Activated naive CD8-positive, alpha-beta T cell treated with anti-CD3 and anti-CD28 coated beads, Interleukin-2, amount 10 ng/mL, durations not matched to agents 7 days and 5 days (primary cell): ENCODE data around the gene WWOX. TPM values are rescaled to one million over a fixed set of nuclear protein-coding genes. Genes with fewer than 3 reads are reported as not detected.

Source experiments
- ATAC-seq: fragments of 150-1000 bp; cut with Tn5 transposase; one replicate; pipeline ENCODE4 v1.10.0; 2021; ENCODE audit warnings: low read depth, moderate library complexity
- POLR2A ChIA-PET: fragments of 350-600 bp; sonication (Branson Sonifier 250); formaldehyde crosslinking; loops from one replicate; lab custom pipeline; 2021; ENCODE audit warnings: antibody characterized with exemption; lab: Charles Lee
- DNase-seq: peaks from one replicate; pipeline ENCODE4 v3.0.0; 2021
- H3K27ac Mint-ChIP-seq: one replicate; pipeline ENCODE4 v1.8.0; 2022; ENCODE audit warnings: mild to moderate bottlenecking, mixed read lengths
- H3K27me3 Mint-ChIP-seq: one replicate; pipeline ENCODE4 v1.8.0; 2022; ENCODE audit warnings: mild to moderate bottlenecking, moderate library complexity, mixed read lengths
- H3K36me3 Mint-ChIP-seq: one replicate; pipeline ENCODE4 v1.8.0; 2021; ENCODE audit warnings: mild to moderate bottlenecking, mixed read lengths
- H3K4me1 Mint-ChIP-seq: one replicate; pipeline ENCODE4 v1.8.0; 2021; ENCODE audit warnings: mixed read lengths
- H3K4me3 Mint-ChIP-seq: one replicate; pipeline ENCODE4 v1.8.0; 2022; ENCODE audit warnings: mild to moderate bottlenecking, moderate library complexity, mixed read lengths
- H3K9me3 Mint-ChIP-seq: one replicate; pipeline ENCODE4 v1.8.0; 2021; ENCODE audit warnings: mixed read lengths
- total RNA-seq, 2 experiments: library from RNA; stranded (reverse); gene quantifications; one replicate each; pipeline ENCODE4 v1.2.3, GENCODE V29; 2021

Gene WWOX
- total RNA-seq, 2 experiments from 2014 or later: 26.8 to 27.7 TPM

DNA sequence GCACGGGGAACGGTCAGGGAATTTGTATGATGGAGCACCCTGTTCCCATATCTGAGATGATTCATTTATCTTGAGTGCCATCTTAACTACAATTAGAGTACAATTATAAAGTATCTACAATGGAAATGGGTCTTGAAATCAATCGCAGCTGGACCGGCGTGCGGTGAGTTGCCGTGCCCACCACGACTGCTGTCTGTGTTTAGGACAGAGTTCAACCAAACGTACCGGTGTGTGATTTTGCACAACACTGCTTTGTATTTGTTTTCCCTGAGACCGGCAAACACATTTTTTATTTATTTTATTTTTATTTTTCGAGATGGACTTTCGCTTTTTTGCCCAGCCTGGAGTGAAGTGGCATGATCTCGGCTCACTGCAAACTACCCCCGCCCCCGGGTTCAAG, 457.0 kb downstream of the WWOX start:
- Mint-ChIP-seq H3K9me3 (no peaks in the 10 kb centered on the region), H3K27ac (no peak overlapping the region), H3K4me1 (peaks cover 2% of the 10 kb centered on the region), H3K4me3 (no peak overlapping the region), H3K27me3 (no peaks in the 10 kb centered on the region), H3K36me3 (no peaks in the 10 kb centered on the region)
- DNase-seq: no peak
- ATAC-seq: no peak
- POLR2A ChIA-PET: no interaction called here

DNA sequence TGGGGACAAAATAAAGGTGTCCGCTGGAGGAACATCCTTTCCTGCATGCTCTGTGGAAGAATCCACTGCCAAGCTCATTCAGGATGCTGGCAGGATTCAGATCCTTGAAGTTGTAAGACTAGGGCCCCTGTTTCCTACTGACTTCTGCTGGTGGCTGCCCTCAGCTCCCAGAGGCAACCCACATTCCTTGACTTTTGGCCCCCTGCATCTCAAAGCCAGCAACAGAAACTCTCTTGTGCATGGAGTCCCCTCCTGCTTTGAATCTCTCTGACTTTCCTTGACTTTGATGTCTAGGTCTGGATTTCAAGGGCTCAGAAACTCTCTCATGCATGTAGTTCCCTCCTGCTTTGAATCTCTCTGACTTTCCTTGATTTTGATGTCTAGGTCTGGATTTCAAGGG, 461.5 kb downstream of the WWOX start:
- Mint-ChIP-seq H3K27ac (no peak overlapping the region), H3K36me3 (no peaks in the 10 kb centered on the region), H3K4me3 (no peak overlapping the region), H3K4me1 (no peaks in the 10 kb centered on the region), H3K9me3 (peaks cover 2% of the 10 kb centered on the region), H3K27me3 (no peaks in the 10 kb centered on the region)
- POLR2A ChIA-PET: no interaction called here
- no peak for DNase-seq
- ATAC-seq: no peak

DNA sequence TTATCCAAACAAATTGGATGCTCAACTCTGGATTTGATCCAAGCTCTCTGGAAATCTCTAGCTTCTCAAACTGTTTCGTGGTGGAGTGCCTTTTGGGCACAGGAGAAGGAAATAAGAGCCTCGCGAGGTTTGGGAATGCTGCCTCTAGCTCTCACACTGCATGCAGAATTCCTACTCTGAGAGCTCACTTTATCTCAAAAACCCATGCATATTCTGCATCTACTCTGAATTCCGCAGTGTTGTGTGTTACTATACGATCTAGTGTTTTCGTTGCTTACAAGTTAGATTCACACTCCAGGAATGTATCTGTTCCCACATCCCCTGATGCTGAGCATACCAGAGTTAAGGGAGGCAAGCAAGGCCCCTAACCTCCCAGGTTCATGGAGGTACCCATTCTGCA, 462.7 kb downstream of the WWOX start:
- POLR2A ChIA-PET: interaction anchor here (0.7 kb wide), 1 partner anchor 574 kb away, joined by 3 read pairs; no protein-coding TSS in a partner anchor
- no peaks in the 10 kb centered on the region for H3K36me3 Mint-ChIP-seq
- ATAC-seq: no peak

DNA sequence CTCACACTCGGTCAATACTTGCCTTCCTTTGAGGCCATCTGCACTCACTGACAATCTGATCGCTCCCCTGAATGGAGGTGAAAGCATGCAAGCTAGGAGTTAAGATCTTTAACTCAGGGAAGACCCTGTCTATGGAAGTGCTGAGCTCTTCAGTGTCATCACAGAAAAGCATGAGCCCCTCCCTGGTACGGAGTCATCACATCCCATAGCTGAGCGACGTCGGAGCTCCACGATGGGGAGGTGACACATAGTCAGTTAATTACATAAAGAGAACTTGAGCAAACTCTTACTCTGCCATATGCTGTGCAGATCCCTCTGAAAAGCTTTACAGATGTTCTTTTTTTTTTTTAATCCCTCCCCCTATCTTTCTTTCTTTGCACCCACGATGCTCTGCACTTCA, 463.2 kb downstream of the WWOX start:
- Mint-ChIP-seq H3K27me3 (no peaks in the 10 kb centered on the region), H3K4me3 (no peak overlapping the region), H3K4me1 (peaks cover 8% of the 10 kb centered on the region), H3K27ac (no peak overlapping the region), H3K9me3 (peaks cover 2% of the 10 kb centered on the region), H3K36me3 (no peaks in the 10 kb centered on the region)
- POLR2A ChIA-PET: interaction anchor here (0.7 kb wide), 1 partner anchor 573 kb away, joined by 3 read pairs; no protein-coding TSS in a partner anchor
- DNase-seq: no peak
- no peak for ATAC-seq

More for the DNA sequence above, 462.7 kb downstream of the WWOX start:
- H3K27me3 Mint-ChIP-seq: no peaks in the 10 kb centered on the region
- peaks cover 8% of the 10 kb centered on the region for H3K4me1 Mint-ChIP-seq
- no peak overlapping the region for H3K4me3 Mint-ChIP-seq
- H3K27ac Mint-ChIP-seq: no peak overlapping the region
- no peak for DNase-seq
- H3K9me3 Mint-ChIP-seq: peaks cover 2% of the 10 kb centered on the region

DNA sequence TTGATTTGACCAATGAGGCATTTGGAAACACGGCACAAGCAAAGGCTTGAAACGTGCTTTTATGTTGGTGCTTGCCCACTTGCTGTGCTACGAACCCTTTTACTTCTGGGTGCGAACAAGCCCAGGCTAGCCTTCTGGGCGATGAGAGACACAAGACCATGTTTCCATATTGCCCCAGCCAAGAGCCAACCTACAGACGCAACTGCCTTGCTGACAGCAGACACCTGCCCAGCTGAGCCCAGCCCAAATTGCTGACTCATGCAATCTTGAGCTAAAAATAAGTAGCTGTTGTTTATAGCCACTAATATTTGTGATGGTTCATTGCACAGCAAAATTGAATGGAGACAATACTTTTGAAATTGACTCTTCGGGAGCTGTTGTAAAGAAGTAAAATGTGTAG, 464.5 kb downstream of the WWOX start:
- ATAC-seq (no peak), DNase-seq (no peak)
- peaks cover 2% of the 10 kb centered on the region for H3K9me3 Mint-ChIP-seq
- peaks cover 8% of the 10 kb centered on the region for H3K4me1 Mint-ChIP-seq
- no peak overlapping the region for H3K4me3 Mint-ChIP-seq
- POLR2A ChIA-PET: no interaction called here
- H3K27me3 Mint-ChIP-seq: no peaks in the 10 kb centered on the region
- no peaks in the 10 kb centered on the region for H3K36me3 Mint-ChIP-seq
- H3K27ac Mint-ChIP-seq: no peak overlapping the region

DNA sequence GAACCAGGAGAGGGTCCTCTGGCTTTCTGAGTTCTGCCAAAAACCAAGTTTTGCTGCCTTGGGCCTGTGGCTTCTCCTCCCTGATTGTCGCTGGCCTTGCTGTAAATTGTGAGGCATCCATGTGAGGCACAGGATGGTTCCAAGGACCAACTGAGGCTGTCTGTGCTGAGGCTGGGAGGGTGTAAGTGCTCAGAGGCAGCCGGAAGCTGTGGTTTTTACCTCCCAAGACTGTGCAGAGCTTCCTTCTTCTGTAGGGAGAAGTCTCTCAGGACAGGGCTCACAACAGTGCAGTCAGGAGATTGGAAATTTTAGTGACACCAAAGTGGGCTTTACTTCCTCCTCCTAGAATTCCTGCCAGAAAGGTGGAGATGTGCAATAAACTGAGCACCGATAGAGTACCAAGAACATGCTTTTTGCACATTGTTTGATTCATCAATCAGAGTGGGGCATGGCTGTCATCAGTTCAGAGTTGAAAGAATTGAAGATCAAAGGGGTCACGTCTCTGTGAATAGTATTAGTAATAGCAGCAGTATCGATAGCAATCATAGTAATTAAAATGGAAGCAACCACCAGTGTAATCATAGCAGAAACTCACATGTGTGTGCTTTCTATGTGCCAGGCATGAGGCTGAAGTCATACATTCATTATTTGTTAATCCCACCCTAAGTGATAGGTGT, 467.1 kb downstream of the WWOX start:
- Mint-ChIP-seq H3K27ac (no peak overlapping the region), H3K36me3 (no peaks in the 10 kb centered on the region), H3K9me3 (peaks cover 2% of the 10 kb centered on the region), H3K4me1 (peaks cover 11% of the 10 kb centered on the region), H3K4me3 (no peak overlapping the region), H3K27me3 (no peaks in the 10 kb centered on the region)
- POLR2A ChIA-PET: no interaction called here
- no peak for ATAC-seq
- DNase-seq: no peak

DNA sequence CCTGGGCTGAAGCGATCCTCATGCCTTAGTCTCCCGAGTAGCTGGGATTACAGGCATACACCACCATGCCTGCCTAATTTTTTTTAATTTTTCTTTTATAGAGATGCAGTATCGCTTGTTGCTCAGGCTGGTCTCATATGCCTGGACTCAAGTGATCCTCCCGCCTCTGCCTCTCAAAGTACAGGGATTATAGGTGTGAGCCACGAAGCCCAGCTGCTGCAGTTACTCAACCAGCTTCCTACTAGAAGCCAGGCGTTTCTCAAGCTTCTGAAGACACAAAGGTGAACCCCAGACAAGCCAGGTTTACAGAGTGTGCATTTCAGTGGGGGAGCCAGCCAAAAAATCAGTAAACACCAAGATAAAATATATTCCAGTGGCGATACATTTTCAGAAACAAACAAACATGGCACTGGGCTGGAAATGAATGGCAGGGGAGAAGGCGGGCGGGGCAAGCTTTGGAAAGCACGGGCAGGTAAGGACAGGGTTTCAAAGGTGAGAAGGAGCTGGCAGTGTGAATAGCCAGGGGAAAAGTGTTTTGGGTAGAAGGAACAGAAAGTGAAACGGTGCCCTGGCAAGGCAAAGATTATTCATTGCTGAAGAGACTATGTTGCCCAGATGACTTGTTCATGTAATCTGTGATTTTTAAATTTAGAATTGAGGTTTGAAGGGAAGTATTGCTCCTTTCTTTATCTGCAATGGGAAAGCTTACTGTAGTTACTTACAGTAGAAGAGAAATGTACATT, 471.1 kb downstream of the WWOX start:
- DNase-seq (no peak), ATAC-seq (no peak)
- H3K9me3 Mint-ChIP-seq: peaks cover 2% of the 10 kb centered on the region
- no peak overlapping the region for H3K27ac Mint-ChIP-seq
- H3K4me1 Mint-ChIP-seq: peaks cover 11% of the 10 kb centered on the region
- H3K36me3 Mint-ChIP-seq: no peaks in the 10 kb centered on the region
- no peaks in the 10 kb centered on the region for H3K27me3 Mint-ChIP-seq
- H3K4me3 Mint-ChIP-seq: no peak overlapping the region
- POLR2A ChIA-PET: no interaction called here

DNA sequence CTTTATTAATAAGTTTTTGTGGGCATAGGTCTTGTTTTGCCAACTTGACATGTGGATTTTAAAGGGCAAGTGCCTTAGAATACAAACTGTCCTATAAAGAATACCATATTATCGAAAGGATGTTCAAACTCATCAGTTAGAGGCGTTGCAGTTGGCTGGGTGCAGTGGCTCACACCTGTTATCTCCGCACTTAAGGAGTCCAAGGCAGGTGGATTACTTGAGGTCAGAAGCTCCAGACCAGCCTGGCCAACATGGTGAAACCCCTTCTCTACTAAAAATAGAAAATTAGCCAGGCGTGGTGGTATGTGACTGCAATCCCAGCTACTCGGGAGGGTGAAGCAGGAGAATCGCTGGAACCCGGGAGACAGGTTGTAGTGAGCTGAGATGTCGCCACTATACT, 472.0 kb downstream of the WWOX start:
- no peak for DNase-seq
- no peaks in the 10 kb centered on the region for H3K36me3 Mint-ChIP-seq
- no peaks in the 10 kb centered on the region for H3K27me3 Mint-ChIP-seq
- H3K4me1 Mint-ChIP-seq: peaks cover 7% of the 10 kb centered on the region
- peaks cover 2% of the 10 kb centered on the region for H3K9me3 Mint-ChIP-seq
- no peak overlapping the region for H3K4me3 Mint-ChIP-seq
- no peak for ATAC-seq
- no peak overlapping the region for H3K27ac Mint-ChIP-seq
- POLR2A ChIA-PET: no interaction called here

DNA sequence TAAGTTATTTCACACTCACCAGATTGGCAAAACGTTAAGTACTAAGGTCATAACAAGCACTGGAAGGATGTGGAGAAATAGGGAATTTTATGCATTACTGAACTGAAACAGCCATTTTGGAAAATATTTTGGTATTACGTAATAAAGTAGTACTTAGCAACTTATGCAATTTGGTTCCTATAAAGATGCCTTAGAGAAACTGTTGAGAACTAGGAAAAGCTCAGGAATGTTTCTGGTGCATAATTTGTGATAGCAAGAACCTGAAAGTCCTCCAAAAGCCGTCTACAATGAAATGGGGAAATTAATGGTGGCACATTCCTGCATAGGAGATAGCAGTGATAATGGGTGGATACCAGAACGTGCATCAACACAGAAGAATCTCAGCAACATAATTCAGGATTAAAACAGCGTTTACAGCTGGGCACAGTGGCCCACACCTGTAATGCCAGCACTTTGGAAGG, 472.5 kb downstream of the WWOX start:
- Mint-ChIP-seq H3K9me3 (peaks cover 2% of the 10 kb centered on the region), H3K27ac (no peak overlapping the region), H3K4me3 (no peak overlapping the region), H3K27me3 (no peaks in the 10 kb centered on the region), H3K4me1 (peaks cover 3% of the 10 kb centered on the region), H3K36me3 (no peaks in the 10 kb centered on the region)
- DNase-seq (no peak), ATAC-seq (no peak)
- POLR2A ChIA-PET: no interaction called here

DNA sequence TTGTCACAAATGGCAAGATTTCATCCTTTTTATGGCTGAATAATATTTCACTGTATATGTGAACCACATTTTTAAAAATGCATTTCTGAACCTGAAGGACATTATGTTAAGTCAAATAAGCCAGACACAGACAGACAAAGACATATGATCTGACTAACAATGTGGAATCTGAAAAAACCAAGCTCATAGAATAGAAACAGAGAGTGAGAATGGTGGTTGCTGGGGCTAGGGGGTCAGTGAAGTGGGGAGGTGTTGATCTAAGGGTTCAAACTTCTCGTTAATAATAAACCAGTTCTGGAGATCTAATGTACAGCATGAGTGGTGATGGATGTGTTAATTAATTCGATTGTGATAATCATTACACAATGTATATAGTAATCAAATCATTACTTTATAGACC, 475.1 kb downstream of the WWOX start:
- no peak overlapping the region for H3K4me3 Mint-ChIP-seq
- DNase-seq (no peak), ATAC-seq (no peak)
- POLR2A ChIA-PET: no interaction called here
- H3K27ac Mint-ChIP-seq: no peak overlapping the region
- no peaks in the 10 kb centered on the region for H3K27me3 Mint-ChIP-seq
- H3K4me1 Mint-ChIP-seq: peaks cover 3% of the 10 kb centered on the region
- no peaks in the 10 kb centered on the region for H3K36me3 Mint-ChIP-seq
- H3K9me3 Mint-ChIP-seq: peaks cover 2% of the 10 kb centered on the region

DNA sequence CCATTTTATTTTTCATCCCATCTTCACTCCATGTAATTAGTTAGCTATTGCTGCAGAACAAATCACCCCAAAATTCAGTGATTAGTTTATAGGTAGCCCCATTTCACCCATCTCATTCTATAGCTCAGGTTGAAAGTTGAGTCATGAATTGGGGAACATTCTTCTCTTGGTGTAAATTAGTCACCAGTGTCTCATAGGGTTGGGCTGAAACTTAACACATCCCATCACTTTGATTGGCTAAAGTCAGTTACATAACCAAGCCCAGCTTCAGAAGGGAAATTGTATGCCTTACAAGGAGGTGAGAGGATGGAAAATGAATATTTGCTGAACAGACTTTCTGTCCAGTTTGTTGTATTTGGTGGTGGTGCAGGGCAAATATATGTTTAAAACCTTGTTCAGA, 477.5 kb downstream of the WWOX start:
- ATAC-seq (no peak), DNase-seq (no peak)
- H3K27me3 Mint-ChIP-seq: no peaks in the 10 kb centered on the region
- H3K9me3 Mint-ChIP-seq: peaks cover 1% of the 10 kb centered on the region
- no peaks in the 10 kb centered on the region for H3K36me3 Mint-ChIP-seq
- H3K27ac Mint-ChIP-seq: no peak overlapping the region
- H3K4me1 Mint-ChIP-seq: no peaks in the 10 kb centered on the region
- POLR2A ChIA-PET: no interaction called here
- H3K4me3 Mint-ChIP-seq: no peak overlapping the region

DNA sequence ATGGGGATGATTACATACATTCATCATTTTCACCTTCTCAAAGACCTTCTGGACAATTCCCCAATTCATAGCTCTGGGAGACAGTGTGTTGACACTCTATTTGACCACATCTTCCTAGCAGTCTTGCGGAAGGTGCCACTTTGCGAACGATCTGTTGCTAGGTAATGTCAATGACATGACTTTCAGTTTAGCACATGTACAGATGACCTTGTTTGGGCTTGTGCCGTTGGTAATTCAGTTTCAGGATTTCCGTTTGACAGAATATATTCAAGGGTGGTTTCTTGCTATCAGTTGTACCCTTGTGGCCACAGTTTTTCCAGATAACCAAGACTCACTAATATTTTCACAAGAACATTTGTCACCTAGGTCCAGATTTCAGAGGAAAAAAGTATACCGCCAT, 478.2 kb downstream of the WWOX start:
- Mint-ChIP-seq H3K4me3 (no peak overlapping the region), H3K4me1 (no peaks in the 10 kb centered on the region), H3K9me3 (no peaks in the 10 kb centered on the region), H3K27ac (no peak overlapping the region), H3K36me3 (no peaks in the 10 kb centered on the region), H3K27me3 (no peaks in the 10 kb centered on the region)
- ATAC-seq (no peak), DNase-seq (no peak)
- POLR2A ChIA-PET: no interaction called here

DNA sequence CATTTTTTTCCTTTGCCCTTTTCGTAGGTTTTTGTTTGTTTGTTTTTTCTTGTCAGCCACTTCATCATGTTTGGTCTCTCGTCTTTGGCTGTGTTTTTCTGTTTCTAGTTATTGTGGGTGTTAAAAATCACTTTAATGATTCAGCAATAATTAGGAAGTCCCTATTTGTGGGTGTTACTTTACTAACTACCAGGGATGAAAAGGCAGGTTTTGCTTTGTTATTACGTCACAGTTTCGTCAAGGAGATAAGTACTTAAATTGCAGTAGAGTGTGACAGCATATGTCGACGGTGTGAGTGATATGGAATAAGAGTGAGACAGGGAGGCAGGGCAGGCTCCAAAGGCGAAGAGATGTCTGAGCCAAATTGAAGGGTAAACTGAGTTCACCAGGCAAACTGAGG, 479.6 kb downstream of the WWOX start:
- POLR2A ChIA-PET: no interaction called here
- Mint-ChIP-seq H3K27me3 (no peaks in the 10 kb centered on the region), H3K4me1 (no peaks in the 10 kb centered on the region), H3K36me3 (no peaks in the 10 kb centered on the region), H3K4me3 (no peak overlapping the region), H3K9me3 (no peaks in the 10 kb centered on the region), H3K27ac (no peak overlapping the region)
- no peak for ATAC-seq
- DNase-seq: no peak

DNA sequence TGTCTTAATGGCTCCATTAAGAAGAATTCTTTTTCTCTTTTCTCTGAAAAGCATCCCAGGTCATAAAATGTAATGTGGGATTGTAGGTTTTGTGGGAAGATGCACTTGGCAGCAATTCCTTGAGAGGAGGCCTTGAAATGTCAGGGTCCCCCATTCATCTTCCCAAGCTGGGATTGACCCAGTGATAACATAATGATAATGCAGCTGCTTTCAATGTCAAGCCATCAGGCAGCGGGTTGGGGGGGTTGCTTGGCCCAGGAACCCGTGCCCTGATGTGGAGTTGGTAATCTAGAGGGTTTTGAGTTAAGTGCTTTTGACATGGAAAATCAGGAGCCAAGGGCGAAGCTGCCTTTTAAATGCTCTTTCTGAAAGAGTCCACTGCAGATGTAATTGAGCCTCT, 484.0 kb downstream of the WWOX start:
- Mint-ChIP-seq H3K4me1 (no peaks in the 10 kb centered on the region), H3K36me3 (peaks cover 2% of the 10 kb centered on the region), H3K27me3 (no peaks in the 10 kb centered on the region), H3K4me3 (no peak overlapping the region), H3K27ac (no peak overlapping the region), H3K9me3 (no peaks in the 10 kb centered on the region)
- ATAC-seq (no peak), DNase-seq (no peak)
- POLR2A ChIA-PET: no interaction called here
